Stimulated activated CD8-positive, alpha-beta memory T cell treated with anti-CD3 and anti-CD28 coated beads, Interleukin-4, amount 100 ng/mL, for 1 hour (primary cell): ENCODE results near the gene PLD5.
"Not testable (repeated sequence)": the region's sequence is repeated elsewhere in the genome, so short reads cannot be mapped to it uniquely, and the experiment has no call there.

ENCODE experiments used
- DNase-seq, 2 donors: peaks; one replicate each; pipeline ENCODE4 v3.0.0-alpha.2; 2020; ENCODE audit warnings: low read depth in 2 of 2, low spot score in 1 of 2

Gene PLD5

GRCh38 chr1:242081446-242081845, 443.1 kb downstream of the PLD5 start:
- DNase-seq = no peak

GRCh38 chr1:242065813-242066212, 458.7 kb downstream of the PLD5 start:
- no peak for DNase-seq

GRCh38 chr1:242062271-242062670, 462.2 kb downstream of the PLD5 start:
- DNase-seq = no peak

DNA sequence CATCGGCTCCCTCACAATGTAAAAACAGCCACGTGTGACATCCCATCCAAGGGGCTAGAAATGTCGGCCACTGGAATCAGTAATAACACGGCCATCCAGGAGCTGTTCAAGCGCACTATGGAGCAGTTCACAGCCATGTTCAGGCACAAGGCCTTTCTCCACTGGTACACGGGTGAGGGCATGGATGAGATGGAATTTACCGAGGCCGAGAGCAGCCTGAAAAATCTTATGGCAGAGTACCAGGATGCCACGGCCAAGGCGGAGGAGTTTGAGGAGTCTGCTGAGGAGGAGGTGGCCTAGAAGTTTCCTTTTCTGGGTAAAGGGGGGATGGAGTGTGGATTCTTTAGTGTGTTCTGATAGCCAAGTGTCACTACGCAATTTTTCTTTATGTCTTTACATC, 464.5 kb downstream of the PLD5 start:
- DNase-seq = no peak

GRCh38 chr1:242058582-242058981, 465.9 kb downstream of the PLD5 start:
- DNase-seq = not testable (repeated sequence)

DNA sequence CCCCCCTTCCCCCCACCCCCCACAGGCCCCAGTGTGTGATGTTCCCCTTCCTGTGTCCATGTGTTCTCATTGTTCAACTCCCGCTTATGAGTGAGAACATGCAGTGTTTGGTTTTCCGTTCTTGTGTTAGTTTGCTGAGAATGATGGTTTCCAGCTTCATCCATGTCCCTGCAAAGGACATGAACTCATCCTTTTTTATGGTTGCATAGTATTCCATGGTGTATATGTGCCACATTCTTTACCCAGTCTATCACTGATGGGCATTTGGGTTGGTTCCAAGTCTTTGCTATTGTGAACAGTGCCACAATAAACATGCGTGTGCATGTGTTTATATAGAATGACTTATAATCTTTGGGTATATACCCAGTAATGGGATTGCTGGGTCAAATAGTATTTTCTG, 466.3 kb downstream of the PLD5 start:
- DNase-seq = not testable (repeated sequence)

DNA sequence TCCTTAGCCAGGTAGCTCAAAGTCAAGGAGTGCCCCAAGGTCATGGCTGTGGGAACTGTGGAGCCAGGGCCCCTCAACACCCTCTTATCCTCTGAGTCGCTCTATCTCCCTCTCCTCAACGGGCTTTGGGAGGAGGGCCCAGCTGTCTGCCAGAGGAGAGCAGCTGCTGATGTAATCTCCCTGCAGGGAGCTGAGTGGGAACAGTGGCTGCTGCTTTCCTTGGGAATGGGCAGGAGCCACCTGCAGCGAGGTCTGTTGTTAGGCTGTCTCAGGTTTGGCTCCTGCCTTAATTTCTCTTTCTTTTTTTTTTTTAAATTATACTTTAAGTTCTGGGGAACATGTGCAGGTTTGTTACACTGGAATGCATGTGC, 466.8 kb downstream of the PLD5 start:
- no peak for DNase-seq

DNA sequence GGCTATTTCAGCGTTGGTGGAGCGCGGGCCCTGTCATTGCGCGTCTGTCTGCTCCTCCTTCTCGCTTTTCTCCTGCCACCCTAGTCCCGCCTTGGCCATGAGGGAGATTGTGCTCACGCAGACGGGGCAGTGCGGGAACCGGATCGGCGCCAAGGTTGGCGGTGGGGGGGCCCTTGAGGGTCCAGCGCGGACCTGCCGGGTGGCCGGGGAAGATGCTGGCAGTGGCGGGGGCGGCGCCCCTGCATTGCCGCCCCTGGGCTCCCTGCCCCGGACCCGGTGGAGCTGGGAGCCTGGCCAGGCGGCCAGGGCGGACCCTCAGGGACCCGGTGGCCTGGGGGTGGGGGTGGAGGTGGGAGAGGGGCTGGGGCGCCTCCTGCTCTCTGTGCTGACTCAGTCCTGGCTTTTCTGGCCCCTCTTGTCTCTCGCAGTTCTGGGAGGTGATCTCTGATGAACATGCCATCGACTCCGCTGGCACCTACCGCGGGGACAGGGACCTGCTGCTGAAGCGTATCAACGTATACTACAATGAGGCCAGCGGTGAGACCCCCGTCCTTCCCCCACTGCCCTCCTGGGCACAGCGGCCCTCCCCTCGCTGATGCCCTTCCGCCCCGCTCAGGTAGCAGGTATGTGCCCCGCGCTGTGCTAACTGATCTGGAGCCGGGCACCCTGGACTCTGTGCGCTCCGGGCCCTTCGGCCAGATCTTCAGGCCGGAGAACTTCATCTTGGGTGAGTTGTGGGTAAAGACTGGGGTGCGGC, 467.3 kb downstream of the PLD5 start:
- DNase-seq = no peak

DNA sequence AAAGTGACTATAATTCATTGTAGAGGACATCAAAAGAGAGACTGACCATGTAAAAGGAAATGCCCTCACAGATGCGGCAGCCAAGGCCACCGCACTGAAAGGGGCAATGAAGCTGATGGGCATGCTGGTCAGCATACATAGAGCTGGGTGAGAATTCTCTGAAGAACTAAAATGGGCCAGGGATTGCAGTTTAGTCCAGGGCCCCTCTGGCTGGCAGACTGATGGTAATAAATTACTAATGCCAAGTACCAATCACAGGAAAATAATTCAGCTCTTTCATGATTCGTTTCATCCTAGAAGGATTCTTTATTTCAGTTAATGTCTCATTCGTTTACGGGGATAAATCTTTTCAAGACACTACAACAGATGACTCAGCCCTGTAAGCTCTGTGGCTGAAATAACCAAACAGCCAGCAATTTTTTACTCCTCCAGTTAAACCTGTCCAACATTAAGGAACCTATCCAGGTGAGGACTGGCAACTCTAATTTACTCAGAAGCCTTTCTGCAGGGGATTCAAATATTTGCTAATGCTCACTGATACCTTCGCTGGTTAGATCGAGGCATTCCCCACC, 468.7 kb downstream of the PLD5 start:
- DNase-seq = no peak

GRCh38 chr1:242043165-242043564, 481.3 kb downstream of the PLD5 start:
- no peak for DNase-seq

- no peak for DNase-seq
Measured at GRCh38 chr1:242034392-242034791, 490.1 kb downstream of the PLD5 start.

GRCh38 chr1:242033447-242033846, 491.1 kb downstream of the PLD5 start:
- no peak for DNase-seq
